A549 (cell line): ENCODE measurements around the gene FNDC10. TPM values are rescaled to one million over a fixed set of nuclear protein-coding genes. Genes with fewer than 3 reads are reported as not detected.

Source experiments
- ATAC-seq, 2 experiments: fragments of 200-7000 bp in 1 of 2; fragments of >200 bp in 1 of 2; cut with Nextera tagmentation in 1 of 2; cut with Tn5 transposase in 1 of 2; 3 replicates each; pipeline versions ENCODE4 v1.8.0 to v1.9.1; 2018 to 2020; ENCODE audit warnings: mild to moderate bottlenecking in 1 of 2, moderate library complexity in 1 of 2
- CTCF ChIA-PET: fragments of 300-600 bp; sonication (Branson Sonifier 250); formaldehyde crosslinking; extraction: SDS; loops from one replicate; lab custom pipeline; 2021; ENCODE audit warnings: antibody characterized with exemption, inconsistent platforms; lab: Yijun Ruan, JAX
- POLR2A ChIA-PET: fragments of 350-600 bp; formaldehyde crosslinking; extraction: SDS; loops from one replicate; lab custom pipeline; 2021; ENCODE audit warnings: antibody characterized with exemption, inconsistent platforms; lab: Yijun Ruan, JAX
- DNase-seq, 2 experiments: peaks; one replicate each; pipeline versions ENCODE4 v3.0.0 to v3.0.0-alpha.2; 2011 to 2016; ENCODE audit warnings: low read depth in 1 of 2, low spot score in 1 of 2
- FAIRE-seq: peaks from 2 replicates; lab custom pipeline; 2011; peaks lifted over from hg19 to GRCh38; lab: Jason Lieb, UNC
- H3K27ac ChIP-seq, 2 experiments: fragments of >200 bp; sonication (Bioruptor Twin); formaldehyde crosslinking; 3 replicates each; pipeline ENCODE4 v1.5.1; 2016 to 2017
- H3K4me1 ChIP-seq: fragments of >200 bp; sonication (Bioruptor Twin); formaldehyde crosslinking; 3 replicates; pipeline ENCODE4 v1.6.1; 2016
- H3K4me2 ChIP-seq: fragments of >200 bp; sonication (Bioruptor Twin); formaldehyde crosslinking; 3 replicates; pipeline ENCODE4 v1.6.1; 2016
- H3K4me3 ChIP-seq: fragments of >200 bp; sonication (Bioruptor Twin); formaldehyde crosslinking; 3 replicates; pipeline ENCODE4 v1.5.1; 2016
- H3K9me3 ChIP-seq: fragments of >200 bp; sonication (Bioruptor Twin); formaldehyde crosslinking; 3 replicates; pipeline ENCODE4 v1.6.1; 2016
- BHLHE40 ChIP-seq: IDR thresholded peaks from 2 replicates; pipeline ENCODE4 v1.6.1; 2012; ENCODE audit warnings: low read depth, low read length, inconsistent platforms
- CBX2 ChIP-seq: fragments of 200-600 bp; sonication (generic); IDR thresholded peaks from 2 replicates; pipeline ENCODE4 v1.6.1; 2016; ENCODE audit warnings: low read depth, mild to moderate bottlenecking, borderline replicate concordance
- CBX8 ChIP-seq: fragments of 200-600 bp; sonication (generic); IDR thresholded peaks from 2 replicates; pipeline ENCODE4 v1.6.1; 2016
- EHF ChIP-seq: fragments of 250-450 bp; sonication (Bioruptor Pico); IDR thresholded peaks from 2 replicates; pipeline ENCODE4 v1.5.0; 2020; ENCODE audit warnings: mild to moderate bottlenecking
- EHMT2 ChIP-seq: fragments of 200-600 bp; sonication (generic); IDR thresholded peaks from 2 replicates; pipeline ENCODE4 v1.6.1; 2016; ENCODE audit warnings: antibody characterized with exemption, low read depth, mild to moderate bottlenecking, moderate library complexity
- ESRRA ChIP-seq: fragments of 150-350 bp; IDR thresholded peaks from 2 replicates; pipeline ENCODE4 v1.6.1; 2014; ENCODE audit warnings: mild to moderate bottlenecking, low read length, borderline replicate concordance
- FOSB ChIP-seq: fragments of 250-450 bp; sonication (Bioruptor Pico); IDR thresholded peaks from 2 replicates; pipeline ENCODE4 v1.5.0; 2020; ENCODE audit warnings: mild to moderate bottlenecking, moderate library complexity
- GATA3 ChIP-seq: IDR thresholded peaks from 2 replicates; pipeline ENCODE4 v1.6.1; 2012; ENCODE audit warnings: borderline replicate concordance
- HES2 ChIP-seq: fragments of >200 bp; sonication (Bioruptor Twin); formaldehyde crosslinking; IDR thresholded peaks from 2 replicates; pipeline ENCODE4 v1.6.1; 2016
- HEYL ChIP-seq: fragments of 250-450 bp; sonication (Bioruptor Pico); IDR thresholded peaks from 2 replicates; pipeline ENCODE4 v1.8.0; 2021; ENCODE audit warnings: mild to moderate bottlenecking, moderate library complexity
- HOXA7 ChIP-seq: fragments of 250-450 bp; sonication (Bioruptor Pico); IDR thresholded peaks from 2 replicates; pipeline ENCODE4 v1.5.0; 2020; ENCODE audit warnings: mild to moderate bottlenecking, moderate library complexity
- HOXB5 ChIP-seq: fragments of 250-450 bp; sonication (Bioruptor Pico); IDR thresholded peaks from 2 replicates; pipeline ENCODE4 v1.5.0; 2020; ENCODE audit warnings: mild to moderate bottlenecking, moderate library complexity
- JUNB ChIP-seq: fragments of >200 bp; sonication (Bioruptor Twin); formaldehyde crosslinking; IDR thresholded peaks from 2 replicates; pipeline ENCODE4 v1.6.1; 2016
- MAFK ChIP-seq: fragments of 450-650 bp; IDR thresholded peaks from 2 replicates; pipeline ENCODE4 v1.6.1; 2014; ENCODE audit not compliant: partially characterized antibody
- MAZ ChIP-seq: fragments of 150-350 bp; IDR thresholded peaks from 2 replicates; pipeline ENCODE4 v1.6.1; 2014; ENCODE audit warnings: antibody characterized with exemption, low read depth, low read length, borderline replicate concordance
- NFE2L2 ChIP-seq: fragments of 150-350 bp; conservative IDR thresholded peaks from 2 replicates; pipeline ENCODE4 v1.6.1; 2014; ENCODE audit warnings: low read length
- NR3C1 ChIP-seq: fragments of >200 bp; sonication (Bioruptor Twin); formaldehyde crosslinking; IDR thresholded peaks from 3 replicates; pipeline ENCODE4 v1.6.1; 2017
- RNF2 ChIP-seq: fragments of 200-600 bp; sonication (generic); IDR thresholded peaks from 2 replicates; pipeline ENCODE4 v1.6.1; 2016; ENCODE audit warnings: low read depth, mild to moderate bottlenecking, antibody characterized with exemption, moderate library complexity, borderline replicate concordance
- SMC3 ChIP-seq: fragments of >200 bp; sonication (Bioruptor Twin); formaldehyde crosslinking; IDR thresholded peaks from 3 replicates; pipeline ENCODE4 v1.6.1; 2018; ENCODE audit warnings: inconsistent platforms
- USF2 ChIP-seq: fragments of 450-650 bp; IDR thresholded peaks from 2 replicates; pipeline ENCODE4 v1.6.1; 2014; ENCODE audit warnings: antibody characterized with exemption
- ZFP36 ChIP-seq: fragments of 450-650 bp; IDR thresholded peaks from 2 replicates; pipeline ENCODE4 v1.6.1; 2014; ENCODE audit warnings: borderline replicate concordance; ENCODE audit not compliant: partially characterized antibody
- WGBS: methylation state at CpG from one replicate; pipeline ENCODE4 v1.1.6; 2017; ENCODE audit errors: missing lambda C conversion rate; 5-methylcytosine and 5-hydroxymethylcytosine counted together
- polyA plus RNA-seq, 4 experiments: library from polyadenylated mRNA; depleted of rRNA in 3 of 4; stranded (reverse); fragments of >200 nt; fragmentation: RNase III in 1 of 4; extraction: RNeasy Plus Mini Kit Qiagen cat#74134 plus additional on column Dnase treatment in 1 of 4; gene quantifications; 2 replicates in 3 of 4; 3 replicates in 1 of 4; pipeline ENCODE4 v1.2.3, GENCODE V29; 2011 to 2017
- TF ChIP-seq, protein P1 (sequence below): IDR thresholded peaks from 2 replicates; pipeline ENCODE4 v1.6.1; 2012; ENCODE audit warnings: low read depth, borderline replicate concordance
- TF ChIP-seq, protein P2 (sequence below): fragments of >200 bp; sonication (Bioruptor Twin); formaldehyde crosslinking; IDR thresholded peaks from 3 replicates; pipeline ENCODE4 v1.5.1; 2016

Gene FNDC10
- polyA plus RNA-seq, 2 of the 4 experiments (the other 2 are of a cell fraction): 0.56 to 4.0 TPM

DNA sequence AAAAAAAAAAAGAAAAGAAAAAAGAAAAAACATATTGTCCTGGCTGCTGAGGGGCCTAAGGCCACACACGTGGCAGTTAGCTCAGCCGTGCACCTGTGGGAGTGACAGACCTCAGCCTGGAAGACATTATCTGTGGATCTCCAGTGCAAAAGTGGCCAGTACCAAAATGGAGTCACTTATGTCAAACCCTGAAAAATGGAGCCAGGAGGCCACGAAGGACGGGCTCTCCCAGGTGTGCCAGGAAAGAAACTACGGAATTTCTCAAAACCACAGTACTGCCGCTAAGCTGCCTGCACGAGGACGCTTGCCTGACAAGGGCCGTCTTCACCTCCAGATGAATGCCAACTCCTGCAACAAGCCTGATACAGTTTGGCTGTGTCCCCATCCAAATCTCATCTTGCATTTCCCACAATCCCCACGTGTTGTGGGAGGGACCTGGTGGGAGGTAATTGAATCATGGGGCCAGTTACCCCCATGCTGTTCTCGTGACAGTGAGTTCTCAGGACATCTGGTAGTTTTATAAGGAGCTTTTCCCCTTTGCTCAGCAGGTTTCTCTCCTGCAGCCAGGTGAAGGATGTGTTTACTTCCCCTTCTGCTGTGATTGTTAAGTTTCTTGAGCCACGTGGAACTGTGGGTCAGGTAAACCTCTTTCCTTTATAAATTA is 10.0 kb upstream of the FNDC10 start (continued):
- TF ChIP-seq ZFP36: no peak
- TF ChIP-seq EHMT2: no peak
- TF ChIP-seq, protein P1, sequence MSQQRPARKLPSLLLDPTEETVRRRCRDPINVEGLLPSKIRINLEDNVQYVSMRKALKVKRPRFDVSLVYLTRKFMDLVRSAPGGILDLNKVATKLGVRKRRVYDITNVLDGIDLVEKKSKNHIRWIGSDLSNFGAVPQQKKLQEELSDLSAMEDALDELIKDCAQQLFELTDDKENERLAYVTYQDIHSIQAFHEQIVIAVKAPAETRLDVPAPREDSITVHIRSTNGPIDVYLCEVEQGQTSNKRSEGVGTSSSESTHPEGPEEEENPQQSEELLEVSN: no peak
- TF ChIP-seq CBX8: no peak
- no peak for TF ChIP-seq GATA3
- no peak for TF ChIP-seq MAFK
- TF ChIP-seq HOXB5 (CRISPR knock-in tag): no peak
- no peak for TF ChIP-seq HES2
- TF ChIP-seq BHLHE40: no peak

DNA sequence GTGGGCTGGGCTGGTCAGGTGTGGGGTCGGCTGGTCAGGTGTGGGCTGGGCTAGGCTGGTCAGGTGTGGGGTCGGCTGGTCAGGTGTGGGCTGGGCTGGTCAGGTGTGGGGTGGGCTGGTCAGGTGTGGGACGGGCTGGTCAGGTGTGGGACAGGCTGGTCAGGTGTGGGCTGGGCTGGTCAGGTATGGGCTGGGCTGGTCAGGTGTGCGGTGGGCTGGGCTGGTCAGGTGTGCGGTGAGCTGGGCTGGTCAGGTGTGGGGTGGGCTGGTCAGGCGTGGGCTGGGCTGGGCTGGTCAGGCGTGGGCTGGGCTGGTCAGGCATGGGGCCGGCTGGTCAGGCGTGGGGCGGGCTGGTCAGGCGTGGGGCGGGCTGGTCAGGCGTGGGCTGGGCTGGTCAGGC is 6.3 kb upstream of the FNDC10 start:
- WGBS: 100% methylated on average over 1 of the region's 13 CpGs

DNA sequence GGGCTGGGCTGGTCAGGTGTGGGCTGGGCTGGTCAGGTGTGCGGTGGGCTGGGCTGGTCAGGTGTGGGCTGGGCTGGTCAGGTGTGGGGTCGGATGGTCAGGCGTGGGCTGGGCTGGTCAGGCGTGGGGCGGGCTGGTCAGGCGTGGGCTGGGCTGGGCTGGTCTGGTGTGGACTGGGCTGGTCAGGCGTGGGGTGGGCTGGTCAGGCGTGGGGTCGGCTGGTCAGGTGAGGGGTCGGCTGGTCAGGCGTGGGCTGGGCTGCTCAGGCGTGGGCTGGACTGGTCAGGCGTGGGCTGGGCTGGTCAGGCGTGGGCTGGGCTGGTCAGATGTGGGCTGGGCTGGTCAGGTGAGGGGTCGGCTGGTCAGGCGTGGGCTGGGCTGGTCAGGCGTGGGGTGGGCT is 5.8 kb upstream of the FNDC10 start:
- POLR2A ChIA-PET: no interaction called here
- CTCF ChIA-PET: no interaction called here
- TF ChIP-seq MAZ (no peak), MAFK (no peak), USF2 (no peak), HES2 (no peak), CBX2 (no peak), NFE2L2 (no peak), EHMT2 (no peak), GATA3 (no peak), ZFP36 (no peak), ESRRA (no peak), HEYL (CRISPR knock-in tag) (no peak), SMC3 (no peak), JUNB (no peak)
- no peak for FAIRE-seq
- ATAC-seq: no peak
- no peak for DNase-seq
- Histone ChIP-seq H3K27ac (no peak overlapping the region), H3K4me2 (no peak overlapping the region), H3K4me1 (no peaks in the 10 kb centered on the region), H3K4me3 (no peak overlapping the region), H3K9me3 (no peaks in the 10 kb centered on the region)
- no CpG with 5 or more reads among the region's 17 CpGs for WGBS

More for the DNA sequence above, 6.3 kb upstream of the FNDC10 start:
- Histone ChIP-seq H3K9me3 (no peaks in the 10 kb centered on the region), H3K27ac (no peak overlapping the region), H3K4me2 (no peak overlapping the region), H3K4me1 (no peaks in the 10 kb centered on the region), H3K4me3 (no peak overlapping the region)
- ATAC-seq: no peak
- ChIA-PET POLR2A (no interaction called here), CTCF (no interaction called here)
- TF ChIP-seq HOXA7 (CRISPR knock-in tag) (no peak), MAZ (no peak), GATA3 (no peak), EHF (no peak), RNF2 (no peak), ZFP36 (no peak), NR3C1 (no peak), NFE2L2 (no peak), FOSB (CRISPR knock-in tag) (no peak), SMC3 (no peak), HEYL (CRISPR knock-in tag) (no peak), USF2 (no peak)
- TF ChIP-seq, protein P2, sequence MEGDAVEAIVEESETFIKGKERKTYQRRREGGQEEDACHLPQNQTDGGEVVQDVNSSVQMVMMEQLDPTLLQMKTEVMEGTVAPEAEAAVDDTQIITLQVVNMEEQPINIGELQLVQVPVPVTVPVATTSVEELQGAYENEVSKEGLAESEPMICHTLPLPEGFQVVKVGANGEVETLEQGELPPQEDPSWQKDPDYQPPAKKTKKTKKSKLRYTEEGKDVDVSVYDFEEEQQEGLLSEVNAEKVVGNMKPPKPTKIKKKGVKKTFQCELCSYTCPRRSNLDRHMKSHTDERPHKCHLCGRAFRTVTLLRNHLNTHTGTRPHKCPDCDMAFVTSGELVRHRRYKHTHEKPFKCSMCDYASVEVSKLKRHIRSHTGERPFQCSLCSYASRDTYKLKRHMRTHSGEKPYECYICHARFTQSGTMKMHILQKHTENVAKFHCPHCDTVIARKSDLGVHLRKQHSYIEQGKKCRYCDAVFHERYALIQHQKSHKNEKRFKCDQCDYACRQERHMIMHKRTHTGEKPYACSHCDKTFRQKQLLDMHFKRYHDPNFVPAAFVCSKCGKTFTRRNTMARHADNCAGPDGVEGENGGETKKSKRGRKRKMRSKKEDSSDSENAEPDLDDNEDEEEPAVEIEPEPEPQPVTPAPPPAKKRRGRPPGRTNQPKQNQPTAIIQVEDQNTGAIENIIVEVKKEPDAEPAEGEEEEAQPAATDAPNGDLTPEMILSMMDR: no peak
- no peak for FAIRE-seq
- DNase-seq: no peak
